ENCODE results near the gene RNF17. TPM values are rescaled to one million over a fixed set of nuclear protein-coding genes. Genes with fewer than 3 reads are reported as not detected.

Gene RNF17
- total RNA-seq, 1 experiment from 2014 or later, result 0.14 TPM

GRCh38 chr13:24740014-24740890, 23.7 kb upstream of the RNF17 start:
- BruUV-seq (replicated peaks), result no TSS peak
- Histone ChIP-seq H3K36me3 (ENCODE audit: control insufficient read depth, insufficient read depth, low read length) (no peaks in the 10 kb centered on the region), H3K4me3 (ENCODE audit: low read depth, low read length) (no peak overlapping the region), H3K4me1 (no peaks in the 10 kb centered on the region), H3K9me3 (no peaks in the 10 kb centered on the region), H3K27me3 (replicated peaks; ENCODE audit: control insufficient read depth, insufficient read depth, low read length) (no peaks in the 10 kb centered on the region)
- ChIA-PET CTCF (interaction anchor here (1.0 kb wide), 1 partner anchor 255 kb away, joined by 3 read pairs; no protein-coding TSS in a partner anchor), POLR2A (no interaction called here)
- Mint-ChIP-seq H3K4me3 (ENCODE audit: unreplicated experiment) (no peak overlapping the region), H3K36me3 (ENCODE audit: insufficient read depth, unreplicated experiment) (no peaks in the 10 kb centered on the region), H3K9me3 (ENCODE audit: unreplicated experiment) (no peaks in the 10 kb centered on the region), H3K4me1 (ENCODE audit: low read depth, unreplicated experiment) (no peaks in the 10 kb centered on the region), H3K27ac (ENCODE audit: unreplicated experiment) (no peak overlapping the region), H3K27me3 (ENCODE audit: insufficient read depth, unreplicated experiment) (no peaks in the 10 kb centered on the region)
- no peak for DNase-seq
- intact Hi-C loops (cut with micrococcal nuclease; ENCODE audit: unreplicated experiment), result no loop called here
- no peak for TF ChIP-seq CTCF (IDR thresholded peaks at IDR 0.05; ENCODE audit: insufficient read depth in 1 of 2, low read depth in 1 of 2, low read length in 1 of 2, severe bottlenecking in 1 of 2, unreplicated experiment in 1 of 2)

DNA sequence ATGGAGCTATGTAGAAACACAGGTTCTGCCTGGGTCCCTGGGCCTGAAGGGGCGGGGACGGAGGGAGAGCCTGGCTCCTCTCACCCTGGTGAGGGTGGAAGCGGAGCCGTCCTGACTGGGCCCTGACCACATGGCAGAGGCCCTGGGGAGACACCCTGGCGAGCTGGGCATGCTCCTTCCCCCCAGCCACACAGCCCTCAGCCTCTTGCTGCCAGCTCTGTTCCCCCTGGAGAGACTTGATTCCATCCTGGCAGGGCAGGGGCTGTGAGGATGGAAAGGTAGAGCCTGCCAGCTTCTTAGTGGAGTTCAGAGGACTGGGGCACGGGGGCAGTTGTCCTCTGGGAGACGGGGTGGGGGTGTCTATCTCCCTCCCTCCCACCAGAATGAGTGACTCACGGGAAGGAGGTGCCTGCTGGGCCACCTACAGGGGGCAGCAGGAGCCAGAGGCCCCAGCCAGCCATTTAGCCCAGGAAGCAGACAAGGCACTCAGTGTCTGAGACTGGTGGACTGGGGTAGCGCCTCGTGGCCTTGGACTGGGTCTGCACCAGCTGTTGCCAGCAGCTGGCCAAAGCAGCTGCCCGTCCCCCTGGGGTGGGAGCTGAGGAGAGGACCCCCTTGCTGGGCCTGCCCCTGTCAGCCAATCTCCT, 22.8 kb upstream of the RNF17 start:
- ChIA-PET POLR2A (no interaction called here), CTCF (interaction anchor here (1.0 kb wide), 1 partner anchor 254 kb away, joined by 3 read pairs; no protein-coding TSS in a partner anchor)
- no peaks in the 10 kb centered on the region for H3K9me3 ChIP-seq
- TF ChIP-seq CTCF (IDR thresholded peaks at IDR 0.05; ENCODE audit: insufficient read depth in 1 of 2, low read depth in 1 of 2, low read length in 1 of 2, severe bottlenecking in 1 of 2, unreplicated experiment in 1 of 2), result peak; percentile 14 to 20
- H3K4me3 ChIP-seq (ENCODE audit: low read depth, low read length), result no peak overlapping the region
- H3K27me3 Mint-ChIP-seq (ENCODE audit: insufficient read depth, unreplicated experiment), result no peaks in the 10 kb centered on the region
- H3K9me3 Mint-ChIP-seq (ENCODE audit: unreplicated experiment), result no peaks in the 10 kb centered on the region
- H3K36me3 Mint-ChIP-seq (ENCODE audit: insufficient read depth, unreplicated experiment), result no peaks in the 10 kb centered on the region
- BruUV-seq (replicated peaks), result no TSS peak
- H3K27me3 ChIP-seq (replicated peaks; ENCODE audit: control insufficient read depth, insufficient read depth, low read length), result no peaks in the 10 kb centered on the region
- H3K27ac Mint-ChIP-seq (ENCODE audit: unreplicated experiment), result no peak overlapping the region
- no peaks in the 10 kb centered on the region for H3K36me3 ChIP-seq (ENCODE audit: control insufficient read depth, insufficient read depth, low read length)
- no peak for DNase-seq
- H3K4me3 Mint-ChIP-seq (ENCODE audit: unreplicated experiment), result no peak overlapping the region
- H3K4me1 Mint-ChIP-seq (ENCODE audit: low read depth, unreplicated experiment), result no peaks in the 10 kb centered on the region
- intact Hi-C loops (cut with micrococcal nuclease; ENCODE audit: unreplicated experiment), result no loop called here
- no peaks in the 10 kb centered on the region for H3K4me1 ChIP-seq

DNA sequence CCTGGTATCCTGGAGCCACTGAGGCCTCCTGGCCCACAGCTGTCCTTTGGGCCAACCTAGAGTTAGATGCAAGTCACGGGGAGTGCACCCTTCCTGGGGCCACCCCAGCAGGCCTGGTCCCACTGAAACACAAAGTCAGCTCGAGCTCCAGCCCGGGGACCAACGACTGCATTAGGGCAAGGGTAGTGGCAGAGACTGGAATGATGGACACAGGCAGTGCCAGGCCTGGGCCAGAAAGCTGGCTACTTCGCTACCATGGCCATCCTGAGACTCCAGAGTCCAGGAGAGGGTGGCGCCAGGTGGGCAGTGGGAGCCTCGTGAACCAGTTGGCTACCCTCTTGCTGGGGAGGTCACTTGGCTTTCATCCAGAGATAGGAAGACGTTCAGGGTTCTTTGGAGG, 22.2 kb upstream of the RNF17 start:
- no peak for TF ChIP-seq CTCF (IDR thresholded peaks at IDR 0.05; ENCODE audit: insufficient read depth in 1 of 2, low read depth in 1 of 2, low read length in 1 of 2, severe bottlenecking in 1 of 2, unreplicated experiment in 1 of 2)
- H3K36me3 Mint-ChIP-seq (ENCODE audit: insufficient read depth, unreplicated experiment), result no peaks in the 10 kb centered on the region

More for the DNA sequence above, 22.2 kb upstream of the RNF17 start:
- intact Hi-C loops (cut with micrococcal nuclease; ENCODE audit: unreplicated experiment), result no loop called here
- H3K27me3 ChIP-seq (replicated peaks; ENCODE audit: control insufficient read depth, insufficient read depth, low read length), result no peaks in the 10 kb centered on the region
- POLR2A ChIA-PET, result interaction anchor here (0.6 kb wide), 1 partner anchor 125 kb away, joined by 3 read pairs; no protein-coding TSS in a partner anchor
- Mint-ChIP-seq H3K9me3 (ENCODE audit: unreplicated experiment) (no peaks in the 10 kb centered on the region), H3K4me1 (ENCODE audit: low read depth, unreplicated experiment) (no peaks in the 10 kb centered on the region), H3K4me3 (ENCODE audit: unreplicated experiment) (no peak overlapping the region), H3K27ac (ENCODE audit: unreplicated experiment) (no peak overlapping the region), H3K27me3 (ENCODE audit: insufficient read depth, unreplicated experiment) (no peaks in the 10 kb centered on the region)
- H3K9me3 ChIP-seq, result no peaks in the 10 kb centered on the region
- BruUV-seq (replicated peaks), result no TSS peak
- no peaks in the 10 kb centered on the region for H3K4me1 ChIP-seq
- DNase-seq, result no peak
- H3K4me3 ChIP-seq (ENCODE audit: low read depth, low read length), result no peak overlapping the region
- CTCF ChIA-PET, result no interaction called here
- no peaks in the 10 kb centered on the region for H3K36me3 ChIP-seq (ENCODE audit: control insufficient read depth, insufficient read depth, low read length)

Data from Caco-2 (cell line).